ENCODE measurements around the gene RPGRIP1L. TPM values are rescaled to one million over a fixed set of nuclear protein-coding genes. Genes with fewer than 3 reads are reported as not detected.

Gene RPGRIP1L
- total and polyA plus RNA-seq, 9 of the 15 experiments (the other 6 are each of a cell fraction or from before 2014, with no cell fraction given): 3.2 to 7.7 (median 5.8) TPM

DNA sequence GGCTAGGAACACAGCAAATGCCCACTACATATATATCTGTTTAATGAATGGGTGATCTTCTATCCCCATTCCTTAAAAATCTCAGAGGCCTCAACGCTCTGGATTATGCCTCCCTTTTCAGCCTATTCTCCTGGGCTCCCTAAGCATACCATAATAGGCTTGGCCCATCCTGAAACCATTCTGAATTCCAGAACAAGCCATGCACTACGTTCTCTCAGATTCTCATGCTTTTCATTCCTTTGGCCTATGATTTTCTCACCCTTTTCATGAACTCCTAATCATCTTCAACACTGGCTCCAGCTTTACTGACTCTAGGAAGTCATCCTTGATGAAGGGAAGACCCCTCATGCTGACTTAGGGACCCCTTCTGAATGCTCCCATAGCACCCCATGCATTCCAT is 71.1 kb downstream of the RPGRIP1L start:
- 10% methylated on average over 2 of the region's 2 CpGs for WGBS (ENCODE audit: insufficient coverage, low coverage, missing lambda C conversion rate)
- DNase-seq (ENCODE audit: extremely low read depth in 1 of 4, low spot score in 3 of 4): no peak
- H3K4me2 ChIP-seq (ENCODE audit: insufficient read depth, low read length): no peak overlapping the region
- no peak overlapping the region for H2AFZ ChIP-seq (ENCODE audit: low read depth, low read length)
- intact Hi-C loops (cut with micrococcal nuclease) (no loop called here), in situ Hi-C loops (cut with MboI) (no loop called here)
- no peak for ATAC-seq
- no peak for FAIRE-seq
- no TSS peak for BruUV-seq (replicated peaks)
- H4K20me1 ChIP-seq (replicated peaks; ENCODE audit: control insufficient read depth, insufficient read depth, low read length): no peaks in the 10 kb centered on the region
- H3K4me3 ChIP-seq: no peak overlapping the region
- H3K9ac ChIP-seq (ENCODE audit: insufficient read depth in 1 of 2, low read depth in 2 of 2, low read length in 2 of 2): no peak overlapping the region
- H3K9me1 ChIP-seq (ENCODE audit: control insufficient read depth, insufficient read depth, low read length): no peaks in the 10 kb centered on the region
- POLR2A ChIA-PET: no interaction called here
- H3K4me1 ChIP-seq (replicated peaks in 1 of 2; ENCODE audit: control insufficient read depth in 2 of 2, insufficient read depth in 2 of 2, low read length in 2 of 2): no peaks in the 10 kb centered on the region
- H3K27ac ChIP-seq (ENCODE audit: extremely low read depth, low read depth, low read length): no peak overlapping the region
- H3K27me3 ChIP-seq (ENCODE audit: control insufficient read depth in 2 of 2, insufficient read depth in 2 of 2, low read length in 2 of 2): no peaks in the 10 kb centered on the region
- no peaks in the 10 kb centered on the region for H3K9me3 ChIP-seq (replicated peaks; ENCODE audit: control insufficient read depth, insufficient read depth, low read depth, low read length)
- H3K79me2 ChIP-seq (ENCODE audit: control insufficient read depth, insufficient read depth, low read length): no peaks in the 10 kb centered on the region
- no peaks in the 10 kb centered on the region for H3K36me3 ChIP-seq (ENCODE audit: control insufficient read depth, insufficient read depth, low read length)
- CTCF ChIA-PET (ENCODE audit: low intra/inter-chr PET ratio): no interaction called here
- TF ChIP-seq ARID1B (IDR thresholded peaks at IDR 0.05) (no peak), NFE2L1 (tag; IDR thresholded peaks at IDR 0.05; ENCODE audit: borderline replicate concordance, low read depth) (no peak), SMAD3 (CRISPR knock-in tag; conservative IDR thresholded peaks at IDR 0.05) (no peak), GABPB2 (CRISPR knock-in tag; conservative IDR thresholded peaks at IDR 0.05) (no peak), NFRKB (IDR thresholded peaks at IDR 0.05; ENCODE audit: low read depth) (no peak), PHF8 (IDR thresholded peaks at IDR 0.05; ENCODE audit: borderline replicate concordance, low read length) (no peak), PHB2 (IDR thresholded peaks at IDR 0.05; ENCODE audit: low read depth) (no peak), KLF13 (tag; IDR thresholded peaks at IDR 0.05; ENCODE audit: borderline replicate concordance, low read depth) (no peak), SMARCE1 (IDR thresholded peaks at IDR 0.05) (no peak), ADNP (tag; IDR thresholded peaks at IDR 0.05) (no peak), RCOR1 (IDR thresholded peaks at IDR 0.05; ENCODE audit: borderline replicate concordance in 1 of 2, low read depth in 2 of 2, low read length in 2 of 2) (no peak), ZBTB17 (CRISPR knock-in tag; IDR thresholded peaks at IDR 0.05) (no peak), ZEB2 (IDR thresholded peaks at IDR 0.05) (no peak), ZFPM2 (CRISPR knock-in tag; IDR thresholded peaks at IDR 0.05) (no peak)
- TF ChIP-seq, protein P1, sequence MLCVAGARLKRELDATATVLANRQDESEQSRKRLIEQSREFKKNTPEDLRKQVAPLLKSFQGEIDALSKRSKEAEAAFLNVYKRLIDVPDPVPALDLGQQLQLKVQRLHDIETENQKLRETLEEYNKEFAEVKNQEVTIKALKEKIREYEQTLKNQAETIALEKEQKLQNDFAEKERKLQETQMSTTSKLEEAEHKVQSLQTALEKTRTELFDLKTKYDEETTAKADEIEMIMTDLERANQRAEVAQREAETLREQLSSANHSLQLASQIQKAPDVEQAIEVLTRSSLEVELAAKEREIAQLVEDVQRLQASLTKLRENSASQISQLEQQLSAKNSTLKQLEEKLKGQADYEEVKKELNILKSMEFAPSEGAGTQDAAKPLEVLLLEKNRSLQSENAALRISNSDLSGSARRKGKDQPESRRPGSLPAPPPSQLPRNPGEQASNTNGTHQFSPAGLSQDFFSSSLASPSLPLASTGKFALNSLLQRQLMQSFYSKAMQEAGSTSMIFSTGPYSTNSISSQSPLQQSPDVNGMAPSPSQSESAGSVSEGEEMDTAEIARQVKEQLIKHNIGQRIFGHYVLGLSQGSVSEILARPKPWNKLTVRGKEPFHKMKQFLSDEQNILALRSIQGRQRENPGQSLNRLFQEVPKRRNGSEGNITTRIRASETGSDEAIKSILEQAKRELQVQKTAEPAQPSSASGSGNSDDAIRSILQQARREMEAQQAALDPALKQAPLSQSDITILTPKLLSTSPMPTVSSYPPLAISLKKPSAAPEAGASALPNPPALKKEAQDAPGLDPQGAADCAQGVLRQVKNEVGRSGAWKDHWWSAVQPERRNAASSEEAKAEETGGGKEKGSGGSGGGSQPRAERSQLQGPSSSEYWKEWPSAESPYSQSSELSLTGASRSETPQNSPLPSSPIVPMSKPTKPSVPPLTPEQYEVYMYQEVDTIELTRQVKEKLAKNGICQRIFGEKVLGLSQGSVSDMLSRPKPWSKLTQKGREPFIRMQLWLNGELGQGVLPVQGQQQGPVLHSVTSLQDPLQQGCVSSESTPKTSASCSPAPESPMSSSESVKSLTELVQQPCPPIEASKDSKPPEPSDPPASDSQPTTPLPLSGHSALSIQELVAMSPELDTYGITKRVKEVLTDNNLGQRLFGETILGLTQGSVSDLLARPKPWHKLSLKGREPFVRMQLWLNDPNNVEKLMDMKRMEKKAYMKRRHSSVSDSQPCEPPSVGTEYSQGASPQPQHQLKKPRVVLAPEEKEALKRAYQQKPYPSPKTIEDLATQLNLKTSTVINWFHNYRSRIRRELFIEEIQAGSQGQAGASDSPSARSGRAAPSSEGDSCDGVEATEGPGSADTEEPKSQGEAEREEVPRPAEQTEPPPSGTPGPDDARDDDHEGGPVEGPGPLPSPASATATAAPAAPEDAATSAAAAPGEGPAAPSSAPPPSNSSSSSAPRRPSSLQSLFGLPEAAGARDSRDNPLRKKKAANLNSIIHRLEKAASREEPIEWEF (CRISPR knock-in tag; IDR thresholded peaks at IDR 0.05): no peak
- TF ChIP-seq, protein P2, sequence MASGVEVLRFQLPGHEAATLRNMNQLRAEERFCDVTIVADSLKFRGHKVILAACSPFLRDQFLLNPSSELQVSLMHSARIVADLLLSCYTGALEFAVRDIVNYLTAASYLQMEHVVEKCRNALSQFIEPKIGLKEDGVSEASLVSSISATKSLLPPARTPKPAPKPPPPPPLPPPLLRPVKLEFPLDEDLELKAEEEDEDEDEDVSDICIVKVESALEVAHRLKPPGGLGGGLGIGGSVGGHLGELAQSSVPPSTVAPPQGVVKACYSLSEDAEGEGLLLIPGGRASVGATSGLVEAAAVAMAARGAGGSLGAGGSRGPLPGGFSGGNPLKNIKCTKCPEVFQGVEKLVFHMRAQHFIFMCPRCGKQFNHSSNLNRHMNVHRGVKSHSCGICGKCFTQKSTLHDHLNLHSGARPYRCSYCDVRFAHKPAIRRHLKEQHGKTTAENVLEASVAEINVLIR (CRISPR knock-in tag; IDR thresholded peaks at IDR 0.05): no peak
- TF ChIP-seq, protein P3, sequence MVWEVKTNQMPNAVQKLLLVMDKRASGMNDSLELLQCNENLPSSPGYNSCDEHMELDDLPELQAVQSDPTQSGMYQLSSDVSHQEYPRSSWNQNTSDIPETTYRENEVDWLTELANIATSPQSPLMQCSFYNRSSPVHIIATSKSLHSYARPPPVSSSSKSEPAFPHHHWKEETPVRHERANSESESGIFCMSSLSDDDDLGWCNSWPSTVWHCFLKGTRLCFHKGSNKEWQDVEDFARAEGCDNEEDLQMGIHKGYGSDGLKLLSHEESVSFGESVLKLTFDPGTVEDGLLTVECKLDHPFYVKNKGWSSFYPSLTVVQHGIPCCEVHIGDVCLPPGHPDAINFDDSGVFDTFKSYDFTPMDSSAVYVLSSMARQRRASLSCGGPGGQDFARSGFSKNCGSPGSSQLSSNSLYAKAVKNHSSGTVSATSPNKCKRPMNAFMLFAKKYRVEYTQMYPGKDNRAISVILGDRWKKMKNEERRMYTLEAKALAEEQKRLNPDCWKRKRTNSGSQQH (CRISPR knock-in tag; IDR thresholded peaks at IDR 0.05): no peak
